ENCODE data around the gene MED27. TPM values are rescaled to one million over a fixed set of nuclear protein-coding genes. Genes with fewer than 3 reads are reported as not detected.

MED27 gene
- total RNA-seq, 1 donor from 2014 or later = 17.7 TPM

DNA sequence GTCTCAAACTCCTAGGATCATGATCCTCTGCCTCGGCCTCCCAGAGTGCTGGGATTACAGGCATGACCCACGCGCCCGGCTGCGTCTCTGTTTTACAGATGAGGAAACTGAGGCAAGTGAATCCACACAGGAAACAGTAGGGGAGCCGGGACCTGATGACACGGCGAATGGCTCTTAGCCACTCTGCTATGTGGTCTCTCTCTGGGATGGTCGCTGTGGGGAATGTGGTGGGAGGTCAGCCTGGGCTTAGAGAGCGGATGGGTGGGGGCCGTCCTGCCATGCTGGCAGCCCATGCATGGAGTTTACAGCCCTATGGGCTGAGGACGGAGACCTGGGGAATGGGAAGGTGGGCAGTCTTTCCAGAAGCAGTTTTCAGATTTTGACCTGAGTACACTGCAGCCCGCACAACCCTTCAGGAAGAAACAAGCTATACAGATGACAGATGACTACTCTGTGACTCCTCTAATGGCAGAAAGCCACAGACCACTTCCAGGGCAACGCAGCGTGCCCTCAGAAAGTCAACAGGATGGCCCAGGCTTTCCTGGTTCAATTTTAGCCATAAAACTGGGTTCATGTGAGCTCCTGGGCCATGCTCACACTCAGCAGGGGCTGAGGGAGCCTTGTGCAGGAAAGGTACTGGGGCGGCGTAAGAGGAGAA is 203.7 kb downstream of the MED27 start:
- DNase-seq (ENCODE audit: extremely low spot score in 2 of 2) = no peak
- Histone ChIP-seq H3K27me3 (no peaks in the 10 kb centered on the region), H3K36me3 (no peaks in the 10 kb centered on the region), H3K27ac (no peak overlapping the region), H3K4me1 (no peaks in the 10 kb centered on the region), H3K9me3 (no peaks in the 10 kb centered on the region), H3K4me3 (no peak overlapping the region)
- no peak for TF ChIP-seq POLR2A (IDR thresholded peaks at IDR 0.05)
- TF ChIP-seq POLR2AphosphoS5 (IDR thresholded peaks at IDR 0.05; ENCODE audit: insufficient read depth in 1 of 2, low read depth in 1 of 2) = no peak
- TF ChIP-seq, protein P1, sequence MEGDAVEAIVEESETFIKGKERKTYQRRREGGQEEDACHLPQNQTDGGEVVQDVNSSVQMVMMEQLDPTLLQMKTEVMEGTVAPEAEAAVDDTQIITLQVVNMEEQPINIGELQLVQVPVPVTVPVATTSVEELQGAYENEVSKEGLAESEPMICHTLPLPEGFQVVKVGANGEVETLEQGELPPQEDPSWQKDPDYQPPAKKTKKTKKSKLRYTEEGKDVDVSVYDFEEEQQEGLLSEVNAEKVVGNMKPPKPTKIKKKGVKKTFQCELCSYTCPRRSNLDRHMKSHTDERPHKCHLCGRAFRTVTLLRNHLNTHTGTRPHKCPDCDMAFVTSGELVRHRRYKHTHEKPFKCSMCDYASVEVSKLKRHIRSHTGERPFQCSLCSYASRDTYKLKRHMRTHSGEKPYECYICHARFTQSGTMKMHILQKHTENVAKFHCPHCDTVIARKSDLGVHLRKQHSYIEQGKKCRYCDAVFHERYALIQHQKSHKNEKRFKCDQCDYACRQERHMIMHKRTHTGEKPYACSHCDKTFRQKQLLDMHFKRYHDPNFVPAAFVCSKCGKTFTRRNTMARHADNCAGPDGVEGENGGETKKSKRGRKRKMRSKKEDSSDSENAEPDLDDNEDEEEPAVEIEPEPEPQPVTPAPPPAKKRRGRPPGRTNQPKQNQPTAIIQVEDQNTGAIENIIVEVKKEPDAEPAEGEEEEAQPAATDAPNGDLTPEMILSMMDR (IDR thresholded peaks at IDR 0.05) = no peak
- intact Hi-C loops (cut with DNase I) = no loop called here

DNA sequence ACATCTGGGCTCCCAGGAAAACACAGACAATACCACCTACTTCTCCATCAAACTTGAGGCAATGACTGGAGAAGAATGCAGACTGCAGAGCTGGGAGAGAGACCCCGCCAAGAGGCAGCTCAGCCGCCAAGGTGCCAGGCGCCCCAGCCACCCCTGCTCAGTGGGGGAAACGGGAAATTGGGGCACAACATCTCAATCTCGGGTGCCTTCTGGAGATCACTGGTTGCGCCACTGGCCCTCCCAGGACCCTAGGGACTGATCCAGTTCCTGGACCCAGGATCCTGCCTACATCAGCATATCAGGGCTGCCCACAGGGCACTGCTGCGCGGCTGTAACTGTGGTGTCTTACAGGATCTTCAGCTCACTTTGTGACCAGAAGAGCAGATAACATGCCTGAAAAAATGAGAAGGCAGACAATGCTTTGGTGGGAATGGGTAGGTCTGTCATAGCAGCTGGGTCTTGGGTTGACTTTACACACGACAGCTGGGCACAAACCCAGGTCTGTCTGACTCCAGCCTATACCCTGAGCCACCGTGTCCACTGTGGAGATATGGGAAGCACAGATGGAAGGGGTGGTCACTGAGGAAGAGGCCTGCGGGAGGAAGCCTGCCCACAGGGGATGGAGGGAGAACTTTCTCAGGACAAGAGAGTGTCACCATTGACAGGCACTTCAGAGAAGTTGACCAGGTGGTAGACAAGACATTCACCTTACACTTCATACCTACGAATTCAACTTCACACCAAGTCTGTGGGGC is 204.6 kb downstream of the MED27 start:
- TF ChIP-seq, protein P1 (IDR thresholded peaks at IDR 0.05) = no peak
- TF ChIP-seq POLR2AphosphoS5 (IDR thresholded peaks at IDR 0.05; ENCODE audit: insufficient read depth in 1 of 2, low read depth in 1 of 2) = no peak
- no peak for TF ChIP-seq POLR2A (IDR thresholded peaks at IDR 0.05)
- H3K27ac ChIP-seq = no peak overlapping the region
- intact Hi-C loops (cut with DNase I) = no loop called here
- no peaks in the 10 kb centered on the region for H3K4me1 ChIP-seq
- no peaks in the 10 kb centered on the region for H3K36me3 ChIP-seq
- H3K4me3 ChIP-seq = no peak overlapping the region
- no peaks in the 10 kb centered on the region for H3K9me3 ChIP-seq
- H3K27me3 ChIP-seq = no peaks in the 10 kb centered on the region
- no peak for DNase-seq (ENCODE audit: extremely low spot score in 2 of 2)

DNA sequence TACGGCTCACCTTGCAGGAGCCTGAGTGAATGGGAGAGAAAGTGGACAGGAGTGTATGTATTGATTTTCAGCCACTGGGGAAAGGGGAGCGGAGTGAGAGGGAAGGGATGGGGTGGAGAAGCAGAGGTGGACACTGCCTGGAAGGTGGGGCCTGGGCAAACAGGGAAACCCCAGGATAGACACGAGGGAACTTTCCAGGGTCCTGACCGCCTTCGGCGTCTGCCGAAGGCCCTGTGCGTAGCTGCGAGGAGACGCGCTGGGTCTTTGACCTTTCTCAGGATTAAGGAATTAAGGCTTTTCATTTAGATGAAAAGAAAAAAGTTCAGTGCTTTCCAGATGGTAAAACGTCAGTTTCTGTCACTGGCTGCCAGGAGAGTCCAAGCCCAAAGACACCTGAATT is 205.2 kb downstream of the MED27 start:
- TF ChIP-seq, protein P1 (IDR thresholded peaks at IDR 0.05) = no peak
- TF ChIP-seq POLR2A (IDR thresholded peaks at IDR 0.05) (no peak), POLR2AphosphoS5 (IDR thresholded peaks at IDR 0.05; ENCODE audit: insufficient read depth in 1 of 2, low read depth in 1 of 2) (no peak)
- DNase-seq (ENCODE audit: extremely low spot score in 2 of 2) = no peak
- H3K4me1 ChIP-seq = peaks cover 2% of the 10 kb centered on the region

DNA sequence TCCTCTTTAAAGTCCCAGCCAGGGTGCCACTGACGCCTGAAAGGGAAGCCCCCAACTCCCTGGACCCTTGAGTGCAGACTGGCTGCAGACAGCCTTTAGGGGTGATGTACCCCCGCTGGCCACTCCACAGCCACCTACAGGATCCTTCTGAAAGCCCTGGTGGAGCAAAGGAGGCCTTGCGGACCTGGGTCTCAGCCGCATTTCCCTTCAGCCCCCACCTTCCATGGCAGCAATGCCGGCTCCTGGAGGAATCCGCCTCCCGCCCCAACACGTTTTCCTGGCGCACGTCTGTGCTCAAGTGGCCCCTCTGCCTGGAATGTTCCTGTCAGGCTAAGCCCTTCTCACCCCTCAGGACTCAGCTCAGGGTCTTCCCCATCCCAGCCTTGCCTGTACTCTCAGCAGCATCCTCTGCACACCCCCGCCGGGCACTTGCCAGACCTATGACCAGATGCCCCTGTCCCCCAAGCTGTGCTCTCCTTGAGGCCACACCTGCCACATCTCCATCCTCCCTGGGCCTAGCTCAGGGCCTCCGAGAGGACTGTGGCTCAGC is 205.7 kb downstream of the MED27 start:
- intact Hi-C loops (cut with DNase I) = no loop called here
- no peaks in the 10 kb centered on the region for H3K27me3 ChIP-seq
- H3K36me3 ChIP-seq = no peaks in the 10 kb centered on the region
- peaks cover 5% of the 10 kb centered on the region for H3K4me1 ChIP-seq
- DNase-seq (ENCODE audit: extremely low spot score in 2 of 2) = no peak
- H3K27ac ChIP-seq = no peak overlapping the region
- TF ChIP-seq POLR2AphosphoS5 (IDR thresholded peaks at IDR 0.05; ENCODE audit: insufficient read depth in 1 of 2, low read depth in 1 of 2) = no peak
- TF ChIP-seq, protein P1 (IDR thresholded peaks at IDR 0.05) = no peak
- no peak for TF ChIP-seq POLR2A (IDR thresholded peaks at IDR 0.05)
- no peaks in the 10 kb centered on the region for H3K9me3 ChIP-seq
- H3K4me3 ChIP-seq = no peak overlapping the region

More for the DNA sequence above, 205.2 kb downstream of the MED27 start:
- intact Hi-C loops (cut with DNase I) = no loop called here
- Histone ChIP-seq H3K27me3 (no peaks in the 10 kb centered on the region), H3K36me3 (no peaks in the 10 kb centered on the region), H3K4me3 (no peak overlapping the region), H3K27ac (no peak overlapping the region), H3K9me3 (no peaks in the 10 kb centered on the region)
